NT2/D1 (cell line): ENCODE data around the gene PCSK7.

Experiments used
- YY1 ChIP-seq: IDR thresholded peaks from 2 replicates; pipeline ENCODE4 v1.6.1; 2011; ENCODE audit not compliant: insufficient read length, insufficient read depth
- ZNF274 ChIP-seq: IDR thresholded peaks from 2 replicates; pipeline ENCODE4 v1.6.1; 2011; ENCODE audit warnings: mild to moderate bottlenecking, low read depth, low read length

- TF ChIP-seq ZNF274 (no peak), YY1 (no peak)
These were observed 24.1 kb upstream of the PCSK7 start for GRCh38 chr11:117255966-117256365.
